Retina (tissue), 1 donor: Measurements from ENCODE around the gene OR51L1.
A peak's percentile ranks its signal among the peaks of the same experiment; 100 is the strongest.
"Not testable (repeated sequence)": the region's sequence is repeated elsewhere in the genome, so short reads cannot be mapped to it uniquely, and the experiment has no call there.

ENCODE experiments used
- DNase-seq: peaks from one replicate; pipeline ENCODE4 v3.0.0-alpha.2; 2016

OR51L1 gene, protein sequence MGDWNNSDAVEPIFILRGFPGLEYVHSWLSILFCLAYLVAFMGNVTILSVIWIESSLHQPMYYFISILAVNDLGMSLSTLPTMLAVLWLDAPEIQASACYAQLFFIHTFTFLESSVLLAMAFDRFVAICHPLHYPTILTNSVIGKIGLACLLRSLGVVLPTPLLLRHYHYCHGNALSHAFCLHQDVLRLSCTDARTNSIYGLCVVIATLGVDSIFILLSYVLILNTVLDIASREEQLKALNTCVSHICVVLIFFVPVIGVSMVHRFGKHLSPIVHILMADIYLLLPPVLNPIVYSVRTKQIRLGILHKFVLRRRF

GRCh38 chr11:4994551-4994950, at the start of gene OR51L1:
Gene OR51L1 (plus strand): TSS chr11:4994851. CDS start chr11:4998983, 4,132 bp downstream.
- no peak for DNase-seq

GRCh38 chr11:4947505-4947904, 47.1 kb upstream of the OR51L1 start, which contains the start of gene OR51A4:
Gene OR51A4 (minus strand): TSS chr11:4947605. CDS start chr11:4947100, 505 bp downstream.
- DNase-seq = no peak

GRCh38 chr11:4955613-4956012, 39.0 kb upstream of the OR51L1 start, which contains the start of gene OR51A2:
Gene OR51A2 (minus strand): TSS chr11:4955713. CDS start chr11:4955713, 0 bp downstream.
- DNase-seq = not testable (repeated sequence)

GRCh38 chr11:4957396-4957795, 37.3 kb upstream of the OR51L1 start:
- DNase-seq = no peak

- no peak for DNase-seq
Measured at GRCh38 chr11:4960877-4961276, 33.8 kb upstream of the OR51L1 start.

DNA sequence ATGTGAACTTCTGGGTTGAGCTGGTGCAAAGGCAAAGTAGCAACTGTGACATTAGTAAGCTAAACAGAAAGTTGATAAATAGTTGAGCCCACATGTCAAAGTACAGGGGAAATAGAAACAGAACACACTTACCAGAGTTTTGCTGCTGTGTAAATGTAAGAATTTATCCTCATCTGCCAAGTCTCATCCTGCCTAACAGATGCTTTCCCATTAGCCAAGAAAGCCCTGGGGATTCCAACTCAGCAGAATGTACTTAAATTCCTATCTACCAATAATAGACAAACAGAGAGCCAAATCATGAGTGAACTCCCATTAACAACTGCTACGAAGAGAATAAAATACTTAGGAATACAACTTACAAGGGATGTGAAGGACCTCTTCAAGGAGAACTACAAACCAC, 31.8 kb upstream of the OR51L1 start:
- DNase-seq = no peak

DNA sequence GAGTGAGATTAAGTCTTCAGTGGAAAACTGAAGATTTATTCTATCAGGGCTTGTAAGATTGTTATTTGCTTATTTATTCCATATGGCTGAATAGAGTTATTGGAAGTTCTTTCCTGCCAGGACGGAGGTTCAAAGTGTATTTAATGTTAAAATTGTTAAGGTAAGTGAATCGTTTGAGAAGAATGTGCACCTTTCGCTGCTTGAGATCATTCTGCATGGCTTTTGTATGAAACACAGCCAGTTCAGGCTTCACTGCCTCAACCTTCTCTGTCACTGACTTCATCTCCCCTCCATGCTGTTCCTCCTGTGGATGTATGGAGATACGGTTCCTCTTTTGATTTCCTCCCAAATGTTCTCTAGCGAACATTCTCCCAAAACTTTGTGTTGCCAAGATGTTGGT, 19.2 kb upstream of the OR51L1 start:
- no peak for DNase-seq

- DNase-seq = no peak
Measured at GRCh38 chr11:4979036-4979435, 15.6 kb upstream of the OR51L1 start.

DNA sequence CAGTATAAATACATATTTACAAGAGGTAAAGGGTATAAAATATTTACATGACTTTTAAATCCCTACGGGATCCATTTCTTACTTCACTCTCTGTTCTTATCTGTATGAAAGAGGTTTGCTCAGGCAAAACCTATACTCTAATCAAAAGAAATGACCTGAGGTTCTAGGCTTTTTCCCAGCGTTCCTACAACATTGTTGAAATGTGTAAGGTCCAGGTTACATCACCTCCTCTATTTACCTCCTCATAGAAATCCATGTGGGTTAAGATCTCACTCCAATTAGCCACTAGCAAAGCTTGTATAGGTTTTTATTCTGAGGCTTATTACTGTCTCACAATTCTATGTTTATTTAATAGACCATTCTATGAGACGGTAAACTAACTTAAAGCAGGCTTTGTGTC, 12.0 kb upstream of the OR51L1 start:
- no peak for DNase-seq

- DNase-seq = no peak
Measured at GRCh38 chr11:4983841-4984240, 10.8 kb upstream of the OR51L1 start.

DNA sequence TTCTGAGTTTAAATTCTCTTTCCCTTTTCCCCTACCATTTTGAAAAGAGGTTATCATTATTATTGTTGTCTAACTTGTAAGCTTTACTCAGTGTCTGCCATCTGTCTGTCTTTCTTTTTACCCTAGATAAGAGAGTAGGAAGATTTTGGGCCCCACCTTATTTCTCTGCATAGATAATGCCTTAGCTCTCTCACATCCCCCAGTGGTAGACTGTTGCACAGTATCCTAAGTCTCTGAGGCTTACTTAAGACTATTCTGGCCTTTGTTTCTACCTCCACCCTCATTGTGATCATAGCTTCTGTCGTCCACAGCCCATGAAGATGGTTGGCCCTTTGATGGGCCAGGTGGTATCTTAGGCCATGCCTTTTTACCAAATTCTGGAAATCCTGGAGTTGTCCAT, 3.6 kb upstream of the OR51L1 start:
- DNase-seq = no peak

GRCh38 chr11:5004424-5005274, 10.0 kb downstream of the OR51L1 start:
- DNase-seq = peak; percentile 48

DNA sequence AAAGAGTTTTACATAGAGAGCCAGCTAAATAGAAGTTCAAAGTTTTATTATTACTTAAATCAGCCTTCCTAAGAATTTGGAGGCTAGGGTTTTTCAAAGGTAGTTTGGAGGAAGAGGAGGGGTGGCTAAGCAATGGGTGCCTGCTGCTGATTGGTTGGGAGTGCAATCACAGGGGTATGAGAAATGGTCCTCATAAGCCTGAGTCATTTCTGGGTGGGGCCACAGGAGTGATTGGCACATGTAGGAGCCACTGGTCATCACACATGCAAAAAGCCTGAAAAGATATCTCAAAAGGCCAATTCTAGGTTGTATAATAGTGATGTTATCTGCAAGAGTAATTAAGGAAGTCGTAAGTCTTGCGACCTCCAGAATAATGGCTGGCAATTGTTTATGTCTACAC, 12.9 kb downstream of the OR51L1 start:
- DNase-seq = no peak

GRCh38 chr11:5011254-5011653, 16.6 kb downstream of the OR51L1 start:
- no peak for DNase-seq

DNA sequence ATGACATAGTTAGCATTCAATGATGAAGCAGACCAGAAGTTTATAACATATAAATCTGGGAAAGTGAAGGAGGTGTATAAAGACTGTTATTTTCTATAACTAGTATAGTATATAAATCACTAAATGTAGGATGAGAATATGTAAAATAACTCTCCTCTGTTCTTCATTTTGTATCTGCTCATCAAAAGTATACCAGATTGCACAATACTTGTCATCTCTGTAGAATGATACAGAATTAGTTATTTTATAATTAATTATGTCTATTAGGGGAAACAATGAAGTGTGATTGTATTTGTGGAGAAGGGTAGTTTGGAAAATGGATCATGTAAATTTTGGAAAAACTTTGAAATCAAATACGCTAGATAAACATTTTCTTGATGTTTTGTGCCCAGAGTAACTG, 18.4 kb downstream of the OR51L1 start:
- DNase-seq = no peak

DNA sequence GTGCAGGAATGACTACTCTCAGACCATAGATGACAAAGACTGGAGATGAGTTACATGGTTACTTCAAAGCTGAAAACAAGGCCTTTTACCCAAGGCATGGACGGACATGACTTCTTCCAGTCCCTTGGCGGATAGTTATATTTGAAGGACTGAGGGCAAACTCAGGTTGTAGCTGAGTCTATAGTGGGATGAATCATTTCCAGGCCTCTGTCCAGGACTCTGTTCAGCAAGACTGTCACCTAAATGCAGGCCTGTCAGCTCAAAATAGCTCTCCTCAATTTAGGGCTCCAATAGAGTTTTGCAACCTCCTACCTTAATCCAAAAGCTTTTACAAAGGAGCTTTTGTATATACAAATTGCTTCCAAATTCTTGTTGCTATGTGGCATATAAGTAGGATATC, 27.3 kb downstream of the OR51L1 start:
- no peak for DNase-seq

- DNase-seq = no peak
Measured at GRCh38 chr11:5036669-5037068, 42.0 kb downstream of the OR51L1 start.

GRCh38 chr11:5037926-5038325, 43.3 kb downstream of the OR51L1 start:
- no peak for DNase-seq

DNA sequence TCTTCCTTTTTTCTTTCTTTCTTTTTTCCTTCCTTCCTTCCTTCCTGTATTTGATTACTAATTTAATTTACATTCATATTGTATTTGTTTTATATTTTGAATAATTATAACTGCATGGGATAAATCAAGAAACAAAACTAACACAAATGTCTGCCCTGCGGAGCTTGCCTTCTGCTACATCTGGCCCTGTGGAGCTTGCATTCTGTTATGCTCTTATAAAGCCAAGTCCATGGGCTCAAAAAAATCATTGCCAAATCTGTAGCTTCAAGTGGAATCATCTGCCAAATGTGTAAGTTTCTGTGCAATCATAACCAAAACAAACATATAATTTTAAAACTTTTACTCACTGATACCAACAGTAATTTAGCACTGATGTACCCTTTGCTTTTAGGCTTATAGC, 43.7 kb downstream of the OR51L1 start:
- DNase-seq = no peak

- DNase-seq = no peak
Measured at GRCh38 chr11:5040876-5041275, 46.2 kb downstream of the OR51L1 start.

- DNase-seq = no peak
Measured at GRCh38 chr11:5042091-5042490, 47.4 kb downstream of the OR51L1 start.

DNA sequence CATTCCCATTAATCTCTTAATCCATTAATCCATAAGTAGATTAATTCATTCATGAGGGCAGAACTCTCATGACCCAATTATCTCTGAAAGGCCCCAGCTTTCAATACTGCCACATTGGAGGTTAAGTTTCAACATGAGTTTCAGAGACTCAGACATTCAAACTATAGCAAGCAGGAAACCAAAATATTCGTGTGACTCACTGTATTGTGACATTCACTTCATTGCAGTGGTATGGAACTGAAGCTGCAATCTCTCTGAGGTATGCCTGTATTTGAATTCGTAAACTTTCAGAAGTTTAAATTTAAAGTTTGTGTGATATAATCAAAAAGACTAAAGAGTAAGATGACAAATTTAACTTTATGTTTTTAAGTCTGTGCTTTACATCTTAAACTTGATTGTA, 48.7 kb downstream of the OR51L1 start:
- no peak for DNase-seq

- DNase-seq = no peak
Measured at GRCh38 chr11:5046226-5046625, 51.6 kb downstream of the OR51L1 start, which contains the start of gene OR52J3. Gene OR52J3 (plus strand): TSS chr11:5046526. CDS start chr11:5046526, 0 bp downstream.

DNA sequence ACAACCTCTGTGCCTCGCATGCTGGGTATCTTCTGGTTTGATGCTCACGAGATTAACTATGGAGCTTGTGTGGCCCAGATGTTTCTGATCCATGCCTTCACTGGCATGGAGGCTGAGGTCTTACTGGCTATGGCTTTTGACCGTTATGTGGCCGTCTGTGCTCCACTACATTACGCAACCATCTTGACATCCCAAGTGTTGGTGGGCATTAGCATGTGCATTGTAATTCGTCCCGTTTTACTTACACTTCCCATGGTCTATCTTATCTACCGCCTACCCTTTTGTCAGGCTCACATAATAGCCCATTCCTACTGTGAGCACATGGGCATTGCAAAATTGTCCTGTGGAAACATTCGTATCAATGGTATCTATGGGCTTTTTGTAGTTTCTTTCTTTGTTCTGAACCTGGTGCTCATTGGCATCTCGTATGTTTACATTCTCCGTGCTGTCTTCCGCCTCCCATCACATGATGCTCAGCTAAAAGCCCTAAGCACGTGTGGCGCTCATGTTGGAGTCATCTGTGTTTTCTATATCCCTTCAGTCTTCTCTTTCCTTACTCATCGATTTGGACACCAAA, 52.2 kb downstream of the OR51L1 start:
- DNase-seq = no peak
